Uterus (tissue), 4 donors: ENCODE data around the gene CNOT4. TPM values are rescaled to one million over a fixed set of nuclear protein-coding genes. Genes with fewer than 3 reads are reported as not detected.

Experiments
- DNase-seq, 2 donors: peaks; one replicate each; pipeline ENCODE4 v3.0.0-alpha.2; 2019 to 2020
- H3K27ac ChIP-seq, 2 donors: fragments of 200-600 bp; sonication (generic); 1 replicate in 1 of 2; 2 replicates in 1 of 2; pipeline ENCODE4 v1.5.1; 2016 to 2018
- H3K27me3 ChIP-seq, 2 donors: fragments of 200-600 bp; sonication (generic); one replicate each; pipeline ENCODE4 v1.5.1; 2018 to 2019; ENCODE audit warnings: control low read depth in 1 of 2
- H3K36me3 ChIP-seq, 2 donors: fragments of 200-600 bp; sonication (generic); one replicate each; pipeline ENCODE4 v1.5.1; 2019; ENCODE audit warnings: control low read depth in 1 of 2
- H3K4me1 ChIP-seq, 2 donors: fragments of 200-600 bp; sonication (generic); one replicate each; pipeline ENCODE4 v1.5.1; 2018 to 2019; ENCODE audit warnings: control low read depth in 1 of 2
- H3K4me3 ChIP-seq, 2 donors: fragments of 200-600 bp; sonication (generic); 1 replicate in 1 of 2; 2 replicates in 1 of 2; pipeline ENCODE4 v1.5.1; 2018 to 2019; ENCODE audit warnings: mild to moderate bottlenecking in 1 of 2
- H3K9me3 ChIP-seq, 2 donors: fragments of 200-600 bp; sonication (generic); one replicate each; pipeline ENCODE4 v1.5.1; 2019; ENCODE audit warnings: control low read depth in 1 of 2
- POLR2A ChIP-seq, 2 donors: fragments of 450-650 bp; IDR thresholded peaks; one replicate each; pipeline ENCODE4 v1.6.1; 2016; ENCODE audit warnings: antibody characterized with exemption in 2 of 2, mild to moderate bottlenecking in 1 of 2, moderate library complexity in 1 of 2
- intact Hi-C: fragments of 100-400 bp; cut with DNase I; formaldehyde crosslinking; loops from one replicate; pipeline ENCODE4 v1.15.1; 2023; ENCODE audit warnings: low total_unique reads
- total RNA-seq, 4 donors: library from RNA; depleted of rRNA in 3 of 4; stranded (reverse); fragments of >200 nt in 3 of 4; gene quantifications; one replicate each; pipeline versions ENCODE4 v1.1.0 to v1.2.4, GENCODE V29; 2014 to 2023
- TF ChIP-seq, protein P1 (sequence below), 4 experiments: fragments of 200-600 bp in 2 of 4; fragments of 450-650 bp in 2 of 4; sonication (generic) in 2 of 4; IDR thresholded peaks; one replicate each; pipeline ENCODE4 v1.5.1; 2016 to 2019; ENCODE audit warnings: antibody characterized with exemption in 4 of 4, mild to moderate bottlenecking in 2 of 4, moderate library complexity in 1 of 4
- donor health status: DM: yes; HTN: yes; CAD: no.

Gene CNOT4
- total RNA-seq, 4 donors from 2014 or later, result 13.2 to 35.6 (median 20.6) TPM

DNA sequence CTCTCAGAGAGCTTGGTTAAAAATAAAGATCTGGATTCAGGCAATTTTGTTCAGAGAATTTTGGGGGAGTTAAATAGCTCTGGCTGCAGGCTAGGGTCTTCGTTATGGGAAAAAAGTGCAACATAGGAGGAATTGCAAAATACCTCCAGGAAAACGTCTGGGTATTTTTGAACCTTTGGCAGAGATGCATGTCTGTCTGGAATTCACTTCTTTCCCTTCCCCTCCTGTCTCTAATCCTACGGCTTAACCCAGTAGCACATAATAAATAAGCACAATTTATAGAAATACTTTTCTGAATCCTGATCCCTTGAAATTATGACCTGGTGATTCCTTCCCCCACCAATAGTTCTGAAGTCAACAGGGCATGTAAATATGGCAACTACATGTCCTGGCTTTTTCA is 28.5 kb upstream of the CNOT4 start:
- Histone ChIP-seq H3K36me3 (no peaks in the 10 kb centered on the region), H3K4me1 (no peaks in the 10 kb centered on the region), H3K27ac (no peak overlapping the region), H3K9me3 (no peaks in the 10 kb centered on the region), H3K4me3 (no peak overlapping the region), H3K27me3 (no peaks in the 10 kb centered on the region)
- no peak for TF ChIP-seq POLR2A (IDR thresholded peaks at IDR 0.05)
- TF ChIP-seq, protein P1, sequence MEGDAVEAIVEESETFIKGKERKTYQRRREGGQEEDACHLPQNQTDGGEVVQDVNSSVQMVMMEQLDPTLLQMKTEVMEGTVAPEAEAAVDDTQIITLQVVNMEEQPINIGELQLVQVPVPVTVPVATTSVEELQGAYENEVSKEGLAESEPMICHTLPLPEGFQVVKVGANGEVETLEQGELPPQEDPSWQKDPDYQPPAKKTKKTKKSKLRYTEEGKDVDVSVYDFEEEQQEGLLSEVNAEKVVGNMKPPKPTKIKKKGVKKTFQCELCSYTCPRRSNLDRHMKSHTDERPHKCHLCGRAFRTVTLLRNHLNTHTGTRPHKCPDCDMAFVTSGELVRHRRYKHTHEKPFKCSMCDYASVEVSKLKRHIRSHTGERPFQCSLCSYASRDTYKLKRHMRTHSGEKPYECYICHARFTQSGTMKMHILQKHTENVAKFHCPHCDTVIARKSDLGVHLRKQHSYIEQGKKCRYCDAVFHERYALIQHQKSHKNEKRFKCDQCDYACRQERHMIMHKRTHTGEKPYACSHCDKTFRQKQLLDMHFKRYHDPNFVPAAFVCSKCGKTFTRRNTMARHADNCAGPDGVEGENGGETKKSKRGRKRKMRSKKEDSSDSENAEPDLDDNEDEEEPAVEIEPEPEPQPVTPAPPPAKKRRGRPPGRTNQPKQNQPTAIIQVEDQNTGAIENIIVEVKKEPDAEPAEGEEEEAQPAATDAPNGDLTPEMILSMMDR (IDR thresholded peaks at IDR 0.05), result no peak
- intact Hi-C loops, result no loop called here
- DNase-seq, result no peak

GRCh38 chr7:135537905-135538304 is 28.0 kb upstream of the CNOT4 start:
- H3K4me3 ChIP-seq, result no peak overlapping the region
- no peaks in the 10 kb centered on the region for H3K4me1 ChIP-seq
- no peak for DNase-seq
- H3K27me3 ChIP-seq, result no peaks in the 10 kb centered on the region
- H3K36me3 ChIP-seq, result no peaks in the 10 kb centered on the region
- intact Hi-C loops, result no loop called here
- no peak overlapping the region for H3K27ac ChIP-seq
- H3K9me3 ChIP-seq, result no peaks in the 10 kb centered on the region
- TF ChIP-seq, protein P1 (IDR thresholded peaks at IDR 0.05), result no peak
- TF ChIP-seq POLR2A (IDR thresholded peaks at IDR 0.05), result no peak

DNA sequence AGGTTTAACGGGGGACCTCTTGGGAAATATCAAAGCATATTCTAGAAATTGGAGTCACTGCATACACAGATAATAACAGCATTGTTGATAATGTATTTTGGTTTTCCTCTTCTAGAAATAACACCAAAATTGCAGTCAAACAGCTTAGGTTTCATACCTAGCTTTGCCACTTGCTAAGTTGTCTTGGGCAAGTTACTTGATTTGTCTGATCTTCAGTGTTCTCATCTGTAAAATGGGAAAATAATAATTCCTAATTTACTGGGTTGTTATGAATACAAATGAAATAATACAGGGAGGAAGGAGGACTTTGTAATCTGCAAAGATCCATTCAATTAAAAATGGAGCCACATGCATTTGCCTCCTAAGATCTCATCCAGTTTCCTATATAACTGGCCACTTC is 27.6 kb upstream of the CNOT4 start:
- intact Hi-C loops, result no loop called here
- DNase-seq, result no peak
- no peak overlapping the region for H3K27ac ChIP-seq

GRCh38 chr7:135536150-135536549 is 26.2 kb upstream of the CNOT4 start:
- Histone ChIP-seq H3K9me3 (no peaks in the 10 kb centered on the region), H3K4me1 (no peaks in the 10 kb centered on the region), H3K4me3 (no peak overlapping the region), H3K27me3 (no peaks in the 10 kb centered on the region), H3K27ac (no peak overlapping the region), H3K36me3 (no peaks in the 10 kb centered on the region)
- TF ChIP-seq, protein P1 (IDR thresholded peaks at IDR 0.05), result no peak
- no peak for TF ChIP-seq POLR2A (IDR thresholded peaks at IDR 0.05)
- intact Hi-C loops, result no loop called here
- no peak for DNase-seq

More for the DNA sequence above, 27.6 kb upstream of the CNOT4 start:
- Histone ChIP-seq H3K9me3 (no peaks in the 10 kb centered on the region), H3K36me3 (no peaks in the 10 kb centered on the region), H3K4me3 (no peak overlapping the region), H3K4me1 (no peaks in the 10 kb centered on the region), H3K27me3 (no peaks in the 10 kb centered on the region)
- TF ChIP-seq POLR2A (IDR thresholded peaks at IDR 0.05), result no peak
- TF ChIP-seq, protein P1 (IDR thresholded peaks at IDR 0.05), result no peak

DNA sequence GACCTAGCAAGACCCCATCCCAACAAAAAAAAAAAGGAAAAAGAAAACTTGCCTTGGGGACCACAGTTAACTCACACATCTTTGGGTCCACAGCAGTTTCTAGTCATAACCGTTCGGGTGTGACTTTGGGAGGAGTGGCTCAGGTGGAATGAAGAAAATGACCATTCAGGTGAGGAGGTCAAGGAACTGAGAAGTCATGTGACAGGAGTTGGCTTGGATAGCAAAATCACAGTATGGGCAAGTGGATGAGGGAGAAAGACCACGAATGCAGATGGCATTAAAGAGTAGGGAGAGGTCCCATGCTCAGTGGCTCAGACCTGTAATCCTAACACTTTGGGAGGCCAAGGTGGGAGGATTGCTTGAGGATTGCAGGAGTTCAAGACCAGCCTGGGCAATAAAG is 17.1 kb upstream of the CNOT4 start:
- H3K9me3 ChIP-seq, result no peaks in the 10 kb centered on the region
- no peak for DNase-seq
- TF ChIP-seq, protein P1 (IDR thresholded peaks at IDR 0.05), result no peak
- TF ChIP-seq POLR2A (IDR thresholded peaks at IDR 0.05), result no peak
- intact Hi-C loops, result no loop called here
- no peaks in the 10 kb centered on the region for H3K36me3 ChIP-seq
- no peak overlapping the region for H3K27ac ChIP-seq
- no peaks in the 10 kb centered on the region for H3K27me3 ChIP-seq
- no peaks in the 10 kb centered on the region for H3K4me1 ChIP-seq
- no peak overlapping the region for H3K4me3 ChIP-seq
